Testis (tissue), 3 donors: ENCODE measurements around the gene SLC24A3. TPM values are rescaled to one million over a fixed set of nuclear protein-coding genes. Genes with fewer than 3 reads are reported as not detected.
"Not testable (repeated sequence)": the region's sequence is repeated elsewhere in the genome, so short reads cannot be mapped to it uniquely, and the experiment has no call there.

ENCODE experiments used
- DNase-seq: peaks from one replicate; pipeline ENCODE4 v3.0.0-alpha.2; 2019
- H3K27ac ChIP-seq, 2 donors: fragments of 200-600 bp; sonication (generic); one replicate each; pipeline ENCODE4 v1.5.1; 2019
- H3K27me3 ChIP-seq: fragments of 200-600 bp; sonication (generic); one replicate; pipeline ENCODE4 v1.5.1; 2019
- H3K36me3 ChIP-seq: fragments of 200-600 bp; sonication (generic); one replicate; pipeline ENCODE4 v1.5.1; 2017; ENCODE audit warnings: low read depth; ENCODE audit errors: missing control alignments
- H3K4me1 ChIP-seq: fragments of 200-600 bp; sonication (generic); one replicate; pipeline ENCODE4 v1.5.1; 2019
- H3K4me3 ChIP-seq, 2 donors: fragments of 200-600 bp; sonication (generic); one replicate each; pipeline ENCODE4 v1.5.1; 2017 to 2019
- H3K9me3 ChIP-seq: fragments of 200-600 bp; sonication (generic); one replicate; pipeline ENCODE4 v1.5.1; 2017
- POLR2A ChIP-seq: fragments of 450-650 bp; IDR thresholded peaks from one replicate; pipeline ENCODE4 v1.6.1; 2017; ENCODE audit warnings: antibody characterized with exemption, mild to moderate bottlenecking, moderate library complexity
- WGBS, 2 donors: methylation state at CpG; one replicate each; pipeline ENCODE4 v1.1.5; 2018; 5-methylcytosine and 5-hydroxymethylcytosine counted together
- intact Hi-C: fragments of 100-400 bp; cut with DNase I; formaldehyde crosslinking; loops from one replicate; pipeline ENCODE4 v1.15.1; 2023; ENCODE audit warnings: low total_unique reads
- polyA plus RNA-seq: library from polyadenylated mRNA; stranded (reverse); fragments of 350-450 nt; fragmentation: Illumina TruSeq; extraction: RNeasy Lipid Tissue Mini Kit (QIAGEN cat#74804); gene quantifications from one replicate; pipeline ENCODE4 v1.2.3, GENCODE V29; 2014; ENCODE audit warnings: low read depth, low replicate concordance; ENCODE audit not compliant: insufficient read depth
- total RNA-seq, 2 donors: library from RNA; depleted of rRNA; stranded (reverse); fragments of >200 nt; gene quantifications; one replicate each; pipeline ENCODE4 v1.2.3, GENCODE V29; 2016
- TF ChIP-seq, protein P1 (sequence below), 3 experiments: fragments of 450-650 bp in 2 of 3; fragments of 200-600 bp in 1 of 3; sonication (generic) in 1 of 3; IDR thresholded peaks; one replicate each; pipeline ENCODE4 v1.5.1; 2016 to 2019; ENCODE audit warnings: antibody characterized with exemption in 3 of 3, mild to moderate bottlenecking in 2 of 3, moderate library complexity in 1 of 3

The SLC24A3 gene
- total and polyA plus RNA-seq, 3 donors from 2014 or later, result 2.4 to 4.5 (median 3.8) TPM

DNA sequence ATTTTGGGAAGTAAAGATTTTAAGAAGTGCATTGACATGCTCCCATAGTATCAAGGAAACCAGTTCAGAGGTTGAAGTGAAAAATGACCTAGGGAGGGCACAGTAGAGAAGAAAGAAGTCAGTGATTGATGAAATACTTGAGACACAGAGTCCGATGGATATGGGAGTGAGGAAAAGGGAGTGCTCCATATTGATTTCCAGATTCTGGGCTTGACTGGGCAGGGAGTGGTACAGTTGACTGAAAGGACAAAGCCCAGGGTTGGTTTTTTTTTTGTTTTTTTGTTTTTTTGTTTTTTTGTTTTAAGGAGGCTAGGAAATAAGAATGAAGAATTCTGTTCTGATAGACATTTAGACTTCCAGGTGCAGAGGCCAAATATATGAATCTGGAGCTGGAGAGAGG is 458.9 kb downstream of the SLC24A3 start:
- Histone ChIP-seq H3K4me3 (no peak overlapping the region), H3K36me3 (no peaks in the 10 kb centered on the region), H3K4me1 (no peaks in the 10 kb centered on the region), H3K27ac (no peak overlapping the region), H3K27me3 (no peaks in the 10 kb centered on the region), H3K9me3 (no peaks in the 10 kb centered on the region)
- TF ChIP-seq POLR2A, result no peak
- TF ChIP-seq, protein P1, sequence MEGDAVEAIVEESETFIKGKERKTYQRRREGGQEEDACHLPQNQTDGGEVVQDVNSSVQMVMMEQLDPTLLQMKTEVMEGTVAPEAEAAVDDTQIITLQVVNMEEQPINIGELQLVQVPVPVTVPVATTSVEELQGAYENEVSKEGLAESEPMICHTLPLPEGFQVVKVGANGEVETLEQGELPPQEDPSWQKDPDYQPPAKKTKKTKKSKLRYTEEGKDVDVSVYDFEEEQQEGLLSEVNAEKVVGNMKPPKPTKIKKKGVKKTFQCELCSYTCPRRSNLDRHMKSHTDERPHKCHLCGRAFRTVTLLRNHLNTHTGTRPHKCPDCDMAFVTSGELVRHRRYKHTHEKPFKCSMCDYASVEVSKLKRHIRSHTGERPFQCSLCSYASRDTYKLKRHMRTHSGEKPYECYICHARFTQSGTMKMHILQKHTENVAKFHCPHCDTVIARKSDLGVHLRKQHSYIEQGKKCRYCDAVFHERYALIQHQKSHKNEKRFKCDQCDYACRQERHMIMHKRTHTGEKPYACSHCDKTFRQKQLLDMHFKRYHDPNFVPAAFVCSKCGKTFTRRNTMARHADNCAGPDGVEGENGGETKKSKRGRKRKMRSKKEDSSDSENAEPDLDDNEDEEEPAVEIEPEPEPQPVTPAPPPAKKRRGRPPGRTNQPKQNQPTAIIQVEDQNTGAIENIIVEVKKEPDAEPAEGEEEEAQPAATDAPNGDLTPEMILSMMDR (IDR thresholded peaks at IDR 0.05), result no peak
- DNase-seq, result no peak
- 69 to 88% methylated on average over 1 of the region's 1 CpG for WGBS, 2 donors
- intact Hi-C loops, result no loop called here

DNA sequence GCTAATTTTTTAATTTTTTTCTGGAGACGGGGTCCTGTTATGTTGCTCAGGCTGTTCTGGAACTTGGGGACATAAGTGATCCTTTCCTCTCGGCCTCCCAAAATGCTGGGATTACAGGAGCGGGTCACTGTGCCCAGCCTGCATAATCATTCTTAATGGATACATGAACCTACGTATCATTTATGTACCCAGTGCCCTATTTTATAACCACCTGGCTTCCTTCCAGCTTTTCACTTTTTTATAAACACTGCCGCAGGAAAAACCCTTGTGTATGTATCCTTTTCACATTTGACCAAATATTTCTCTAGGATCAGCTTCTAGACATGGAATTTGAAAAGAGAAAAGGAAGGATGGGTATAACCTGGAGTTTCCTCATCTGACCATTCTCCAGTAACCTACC is 460.1 kb downstream of the SLC24A3 start:
- Histone ChIP-seq H3K9me3 (no peaks in the 10 kb centered on the region), H3K36me3 (no peaks in the 10 kb centered on the region), H3K4me3 (no peak overlapping the region), H3K4me1 (no peaks in the 10 kb centered on the region), H3K27ac (no peak overlapping the region), H3K27me3 (no peaks in the 10 kb centered on the region)
- 89 to 94% methylated on average over 5 of the region's 5 CpGs for WGBS, 2 donors
- DNase-seq, result no peak
- intact Hi-C loops, result no loop called here
- TF ChIP-seq, protein P1 (IDR thresholded peaks at IDR 0.05), result no peak
- TF ChIP-seq POLR2A, result no peak

DNA sequence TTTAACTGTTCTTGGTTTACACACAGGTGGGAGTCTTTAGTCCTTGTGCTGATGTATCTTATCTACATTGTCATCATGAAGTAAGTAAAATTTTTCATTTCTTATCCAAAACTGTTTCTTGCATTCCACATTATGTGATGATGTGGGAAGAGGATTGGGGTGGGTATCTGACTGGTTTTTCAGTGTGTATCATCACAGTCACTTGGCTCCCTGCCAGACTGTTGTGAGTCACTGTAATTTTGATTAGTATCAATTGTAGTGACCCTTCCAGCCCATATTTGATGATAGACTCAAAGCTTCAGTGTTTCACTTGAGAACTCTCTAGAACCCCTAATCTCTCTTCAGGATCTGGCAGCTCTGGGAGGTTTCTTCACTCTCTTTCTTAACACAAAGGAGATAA is 461.1 kb downstream of the SLC24A3 start:
- no peaks in the 10 kb centered on the region for H3K9me3 ChIP-seq
- H3K36me3 ChIP-seq, result no peaks in the 10 kb centered on the region
- no peaks in the 10 kb centered on the region for H3K27me3 ChIP-seq
- no peak overlapping the region for H3K27ac ChIP-seq
- H3K4me1 ChIP-seq, result no peaks in the 10 kb centered on the region
- TF ChIP-seq POLR2A, result no peak
- TF ChIP-seq, protein P1 (IDR thresholded peaks at IDR 0.05), result no peak
- no peak for DNase-seq
- H3K4me3 ChIP-seq, result no peak overlapping the region
- intact Hi-C loops, result no loop called here

DNA sequence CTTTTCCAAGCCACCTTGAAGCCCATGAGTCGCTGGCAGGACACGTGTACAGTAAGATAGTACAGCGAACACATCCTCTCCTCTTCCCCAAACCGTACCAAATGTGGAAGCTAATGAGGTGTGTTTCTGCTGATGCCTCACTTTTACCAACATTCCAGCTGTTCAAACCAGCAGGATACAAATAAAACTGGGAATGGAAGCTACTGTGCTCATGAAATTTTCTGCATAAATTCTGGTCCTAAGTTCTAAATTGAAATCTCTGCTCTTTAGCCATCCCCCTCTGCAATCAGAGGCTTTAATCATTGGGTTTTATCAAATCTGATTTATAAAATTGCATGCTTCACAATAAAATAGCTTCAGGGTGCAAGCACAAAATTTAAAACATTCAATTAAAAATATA is 463.8 kb downstream of the SLC24A3 start:
- TF ChIP-seq, protein P1 (IDR thresholded peaks at IDR 0.05), result no peak
- no peak for TF ChIP-seq POLR2A
- H3K4me3 ChIP-seq, result no peak overlapping the region
- DNase-seq, result no peak
- intact Hi-C loops, result no loop called here
- no peaks in the 10 kb centered on the region for H3K9me3 ChIP-seq
- no peaks in the 10 kb centered on the region for H3K27me3 ChIP-seq
- no peaks in the 10 kb centered on the region for H3K4me1 ChIP-seq
- H3K36me3 ChIP-seq, result no peaks in the 10 kb centered on the region
- no peak overlapping the region for H3K27ac ChIP-seq
- 72 to 83% methylated on average over 4 of the region's 4 CpGs for WGBS, 2 donors

DNA sequence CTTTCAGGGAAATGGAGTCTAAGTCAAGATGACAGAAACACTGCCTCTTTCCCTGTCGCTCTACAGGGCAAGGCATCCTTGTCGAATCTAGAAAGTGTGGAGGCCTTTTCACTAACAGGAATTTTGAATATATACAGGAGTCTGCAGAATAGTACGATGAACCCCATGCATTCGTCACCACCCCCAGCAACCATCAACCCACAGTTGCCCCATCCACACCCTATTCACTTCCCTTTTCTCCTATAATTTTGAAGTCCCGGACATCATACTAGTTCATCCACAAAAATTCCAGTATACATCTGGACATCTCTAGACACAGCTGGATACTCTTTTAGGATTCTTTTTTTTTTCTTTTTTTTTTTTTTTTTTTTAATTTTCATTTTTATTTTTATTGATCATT is 464.9 kb downstream of the SLC24A3 start:
- Histone ChIP-seq H3K27ac (no peak overlapping the region), H3K36me3 (no peaks in the 10 kb centered on the region), H3K4me3 (no peak overlapping the region), H3K9me3 (no peaks in the 10 kb centered on the region), H3K4me1 (no peaks in the 10 kb centered on the region), H3K27me3 (no peaks in the 10 kb centered on the region)
- WGBS, 2 donors, result 83 to 84% methylated on average over 5 of the region's 5 CpGs
- TF ChIP-seq POLR2A, result no peak
- TF ChIP-seq, protein P1 (IDR thresholded peaks at IDR 0.05), result no peak
- no peak for DNase-seq
- intact Hi-C loops, result no loop called here

DNA sequence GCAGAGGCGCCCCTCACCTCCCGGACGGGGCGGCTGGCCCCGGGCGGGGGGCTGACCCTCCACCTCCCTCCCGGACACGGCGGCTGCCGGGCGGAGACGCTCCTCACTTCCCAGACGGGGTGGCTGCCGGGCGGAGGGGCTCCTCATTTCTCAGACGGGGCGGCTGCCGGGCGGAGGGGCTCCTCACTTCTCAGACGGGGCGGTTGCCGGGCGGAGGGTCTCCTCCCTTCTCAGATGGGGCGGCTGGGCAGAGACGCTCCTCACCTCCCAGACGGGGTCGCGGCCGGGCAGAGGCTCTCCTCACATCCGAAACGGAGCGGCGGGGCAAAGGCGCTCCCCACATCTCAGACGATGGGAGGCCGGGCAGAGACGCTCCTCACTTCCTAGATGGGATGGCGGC is 466.1 kb downstream of the SLC24A3 start:
- intact Hi-C loops, H3K36me3 ChIP-seq, DNase-seq, H3K4me3 ChIP-seq, H3K4me1 ChIP-seq, H3K27ac ChIP-seq, H3K27me3 ChIP-seq, H3K9me3 ChIP-seq: not testable (repeated sequence)
- 82% methylated on average over 31 of the region's 38 CpGs; no CpG with 5 or more reads in 1 of the 2 donors for WGBS, 2 donors
